ENCODE measurements around the gene GDNF. TPM values are rescaled to one million over a fixed set of nuclear protein-coding genes. Genes with fewer than 3 reads are reported as not detected.

The GDNF gene
- polyA plus RNA-seq, 2 donors: 0.11 to 0.20 TPM

GRCh38 chr5:37830348-37830747 lies 9.5 kb downstream of the GDNF start:
- 81 to 86% methylated on average over 5 of the region's 5 CpGs for WGBS, 2 donors
- Histone ChIP-seq H3K9me3 (ENCODE audit: control insufficient read depth in 2 of 2, insufficient read depth in 1 of 2, low read depth in 1 of 2, low read length in 1 of 2) (no peaks in the 10 kb centered on the region), H3K4me3 (ENCODE audit: low read depth in 1 of 2, low read length in 2 of 2) (no peak overlapping the region), H3K27me3 (ENCODE audit: control insufficient read depth in 1 of 2, insufficient read depth in 2 of 2, low read length in 2 of 2) (peaks cover 0 to 4% of the 10 kb centered on the region in 2 donors), H3K4me1 (ENCODE audit: control insufficient read depth in 2 of 2, insufficient read depth in 2 of 2, low read length in 1 of 2) (no peaks in the 10 kb centered on the region), H3K27ac (ENCODE audit: low read depth in 2 of 2, low read length in 1 of 2) (no peak overlapping the region), H3K36me3 (ENCODE audit: control insufficient read depth in 2 of 2, insufficient read depth in 2 of 2, low read length in 1 of 2) (no peaks in the 10 kb centered on the region)

GRCh38 chr5:37825334-37825915 lies 14.4 kb downstream of the GDNF start:
- no peaks in the 10 kb centered on the region for H3K9me3 ChIP-seq (ENCODE audit: control insufficient read depth in 2 of 2, insufficient read depth in 1 of 2, low read depth in 1 of 2, low read length in 1 of 2)
- H3K27ac ChIP-seq (ENCODE audit: low read depth in 2 of 2, low read length in 1 of 2): no peak overlapping the region
- H3K4me3 ChIP-seq (ENCODE audit: low read depth in 1 of 2, low read length in 2 of 2): no peak overlapping the region
- WGBS, 2 donors: 51 to 68% methylated on average over 2 of the region's 2 CpGs
- no peaks in the 10 kb centered on the region for H3K36me3 ChIP-seq (ENCODE audit: control insufficient read depth in 2 of 2, insufficient read depth in 2 of 2, low read length in 1 of 2)
- H3K27me3 ChIP-seq (ENCODE audit: control insufficient read depth in 1 of 2, insufficient read depth in 2 of 2, low read length in 2 of 2): no peaks in the 10 kb centered on the region
- no peaks in the 10 kb centered on the region for H3K4me1 ChIP-seq (ENCODE audit: control insufficient read depth in 2 of 2, insufficient read depth in 2 of 2, low read length in 1 of 2)

GRCh38 chr5:37823433-37824152 lies 16.2 kb downstream of the GDNF start:
- WGBS, 2 donors: 83 to 87% methylated on average over 11 of the region's 11 CpGs
- Histone ChIP-seq H3K36me3 (ENCODE audit: control insufficient read depth in 2 of 2, insufficient read depth in 2 of 2, low read length in 1 of 2) (no peaks in the 10 kb centered on the region), H3K27ac (ENCODE audit: low read depth in 2 of 2, low read length in 1 of 2) (no peak overlapping the region), H3K4me3 (ENCODE audit: low read depth in 1 of 2, low read length in 2 of 2) (no peak overlapping the region), H3K27me3 (ENCODE audit: control insufficient read depth in 1 of 2, insufficient read depth in 2 of 2, low read length in 2 of 2) (no peaks in the 10 kb centered on the region), H3K4me1 (ENCODE audit: control insufficient read depth in 2 of 2, insufficient read depth in 2 of 2, low read length in 1 of 2) (no peaks in the 10 kb centered on the region), H3K9me3 (ENCODE audit: control insufficient read depth in 2 of 2, insufficient read depth in 1 of 2, low read depth in 1 of 2, low read length in 1 of 2) (no peaks in the 10 kb centered on the region)

GRCh38 chr5:37816883-37817282 lies 23.0 kb downstream of the GDNF start:
- Histone ChIP-seq H3K4me1 (ENCODE audit: control insufficient read depth in 2 of 2, insufficient read depth in 2 of 2, low read length in 1 of 2) (no peaks in the 10 kb centered on the region), H3K27me3 (ENCODE audit: control insufficient read depth in 1 of 2, insufficient read depth in 2 of 2, low read length in 2 of 2) (no peaks in the 10 kb centered on the region), H3K27ac (ENCODE audit: low read depth in 2 of 2, low read length in 1 of 2) (no peak overlapping the region), H3K9me3 (ENCODE audit: control insufficient read depth in 2 of 2, insufficient read depth in 1 of 2, low read depth in 1 of 2, low read length in 1 of 2) (no peaks in the 10 kb centered on the region), H3K4me3 (ENCODE audit: low read depth in 1 of 2, low read length in 2 of 2) (no peak overlapping the region), H3K36me3 (ENCODE audit: control insufficient read depth in 2 of 2, insufficient read depth in 2 of 2, low read length in 1 of 2) (no peaks in the 10 kb centered on the region)
- WGBS, 2 donors: 64 to 70% methylated on average over 3 of the region's 3 CpGs

- H3K27ac ChIP-seq (ENCODE audit: low read depth in 2 of 2, low read length in 1 of 2): no peak overlapping the region
- H3K36me3 ChIP-seq (ENCODE audit: control insufficient read depth in 2 of 2, insufficient read depth in 2 of 2, low read length in 1 of 2): no peaks in the 10 kb centered on the region
- H3K4me3 ChIP-seq (ENCODE audit: low read depth in 1 of 2, low read length in 2 of 2): no peak overlapping the region
- no peaks in the 10 kb centered on the region for H3K4me1 ChIP-seq (ENCODE audit: control insufficient read depth in 2 of 2, insufficient read depth in 2 of 2, low read length in 1 of 2)
- no peaks in the 10 kb centered on the region for H3K27me3 ChIP-seq (ENCODE audit: control insufficient read depth in 1 of 2, insufficient read depth in 2 of 2, low read length in 2 of 2)
- H3K9me3 ChIP-seq (ENCODE audit: control insufficient read depth in 2 of 2, insufficient read depth in 1 of 2, low read depth in 1 of 2, low read length in 1 of 2): no peaks in the 10 kb centered on the region
- 73 to 80% methylated on average over 3 of the region's 3 CpGs for WGBS, 2 donors
Measured at GRCh38 chr5:37816331-37816730, 23.5 kb downstream of the GDNF start.

GRCh38 chr5:37815913-37816312 lies 23.9 kb downstream of the GDNF start:
- Histone ChIP-seq H3K36me3 (ENCODE audit: control insufficient read depth in 2 of 2, insufficient read depth in 2 of 2, low read length in 1 of 2) (no peaks in the 10 kb centered on the region), H3K9me3 (ENCODE audit: control insufficient read depth in 2 of 2, insufficient read depth in 1 of 2, low read depth in 1 of 2, low read length in 1 of 2) (no peaks in the 10 kb centered on the region), H3K27me3 (ENCODE audit: control insufficient read depth in 1 of 2, insufficient read depth in 2 of 2, low read length in 2 of 2) (no peaks in the 10 kb centered on the region), H3K4me3 (ENCODE audit: low read depth in 1 of 2, low read length in 2 of 2) (no peak overlapping the region), H3K27ac (ENCODE audit: low read depth in 2 of 2, low read length in 1 of 2) (no peak overlapping the region), H3K4me1 (ENCODE audit: control insufficient read depth in 2 of 2, insufficient read depth in 2 of 2, low read length in 1 of 2) (no peaks in the 10 kb centered on the region)
- WGBS, 2 donors: 66 to 70% methylated on average over 7 of the region's 7 CpGs

GRCh38 chr5:37814699-37815098 lies 25.1 kb downstream of the GDNF start:
- WGBS, 2 donors: 58 to 59% methylated on average over 11 of the region's 11 CpGs
- Histone ChIP-seq H3K4me3 (ENCODE audit: low read depth in 1 of 2, low read length in 2 of 2) (no peak overlapping the region), H3K9me3 (ENCODE audit: control insufficient read depth in 2 of 2, insufficient read depth in 1 of 2, low read depth in 1 of 2, low read length in 1 of 2) (no peaks in the 10 kb centered on the region), H3K27ac (ENCODE audit: low read depth in 2 of 2, low read length in 1 of 2) (no peak overlapping the region), H3K27me3 (ENCODE audit: control insufficient read depth in 1 of 2, insufficient read depth in 2 of 2, low read length in 2 of 2) (no peaks in the 10 kb centered on the region), H3K4me1 (ENCODE audit: control insufficient read depth in 2 of 2, insufficient read depth in 2 of 2, low read length in 1 of 2) (no peaks in the 10 kb centered on the region), H3K36me3 (ENCODE audit: control insufficient read depth in 2 of 2, insufficient read depth in 2 of 2, low read length in 1 of 2) (no peaks in the 10 kb centered on the region)

GRCh38 chr5:37812365-37812764 lies 27.5 kb downstream of the GDNF start:
- Histone ChIP-seq H3K4me3 (ENCODE audit: low read depth in 1 of 2, low read length in 2 of 2) (no peak overlapping the region), H3K36me3 (ENCODE audit: control insufficient read depth in 2 of 2, insufficient read depth in 2 of 2, low read length in 1 of 2) (no peaks in the 10 kb centered on the region), H3K27ac (ENCODE audit: low read depth in 2 of 2, low read length in 1 of 2) (no peak overlapping the region), H3K9me3 (ENCODE audit: control insufficient read depth in 2 of 2, insufficient read depth in 1 of 2, low read depth in 1 of 2, low read length in 1 of 2) (no peaks in the 10 kb centered on the region), H3K4me1 (ENCODE audit: control insufficient read depth in 2 of 2, insufficient read depth in 2 of 2, low read length in 1 of 2) (no peaks in the 10 kb centered on the region), H3K27me3 (ENCODE audit: control insufficient read depth in 1 of 2, insufficient read depth in 2 of 2, low read length in 2 of 2) (no peaks in the 10 kb centered on the region)
- WGBS, 2 donors: 90 to 97% methylated on average over 2 of the region's 2 CpGs

GRCh38 chr5:37811866-37812265 lies 28.0 kb downstream of the GDNF start:
- H3K27ac ChIP-seq (ENCODE audit: low read depth in 2 of 2, low read length in 1 of 2): no peak overlapping the region
- no peak overlapping the region for H3K4me3 ChIP-seq (ENCODE audit: low read depth in 1 of 2, low read length in 2 of 2)
- H3K4me1 ChIP-seq (ENCODE audit: control insufficient read depth in 2 of 2, insufficient read depth in 2 of 2, low read length in 1 of 2): no peaks in the 10 kb centered on the region
- no peaks in the 10 kb centered on the region for H3K9me3 ChIP-seq (ENCODE audit: control insufficient read depth in 2 of 2, insufficient read depth in 1 of 2, low read depth in 1 of 2, low read length in 1 of 2)
- H3K27me3 ChIP-seq (ENCODE audit: control insufficient read depth in 1 of 2, insufficient read depth in 2 of 2, low read length in 2 of 2): no peaks in the 10 kb centered on the region
- 83 to 85% methylated on average over 10 of the region's 10 CpGs for WGBS, 2 donors
- H3K36me3 ChIP-seq (ENCODE audit: control insufficient read depth in 2 of 2, insufficient read depth in 2 of 2, low read length in 1 of 2): no peaks in the 10 kb centered on the region

- no peaks in the 10 kb centered on the region for H3K27me3 ChIP-seq (ENCODE audit: control insufficient read depth in 1 of 2, insufficient read depth in 2 of 2, low read length in 2 of 2)
- H3K4me3 ChIP-seq (ENCODE audit: low read depth in 1 of 2, low read length in 2 of 2): no peak overlapping the region
- no peaks in the 10 kb centered on the region for H3K36me3 ChIP-seq (ENCODE audit: control insufficient read depth in 2 of 2, insufficient read depth in 2 of 2, low read length in 1 of 2)
- no peaks in the 10 kb centered on the region for H3K4me1 ChIP-seq (ENCODE audit: control insufficient read depth in 2 of 2, insufficient read depth in 2 of 2, low read length in 1 of 2)
- no peak overlapping the region for H3K27ac ChIP-seq (ENCODE audit: low read depth in 2 of 2, low read length in 1 of 2)
- WGBS, 2 donors: 66 to 68% methylated on average over 14 of the region's 14 CpGs
- H3K9me3 ChIP-seq (ENCODE audit: control insufficient read depth in 2 of 2, insufficient read depth in 1 of 2, low read depth in 1 of 2, low read length in 1 of 2): no peaks in the 10 kb centered on the region
Measured at GRCh38 chr5:37810311-37810710, 29.5 kb downstream of the GDNF start.

Data from esophagus (tissue), 2 donors.